ENCODE measurements around the gene SEMA7A. TPM values are rescaled to one million over a fixed set of nuclear protein-coding genes. Genes with fewer than 3 reads are reported as not detected.
A peak's percentile ranks its signal among the peaks of the same experiment; 100 is the strongest.

SEMA7A gene
- total and polyA plus RNA-seq, 8 donors = 4.5 to 7.8 (median 5.9) TPM

- H3K4me3 ChIP-seq = peak overlapping the region; percentile 58 to 62
- peaks cover 0 to 10% of the 10 kb centered on the region in 2 donors for H3K4me1 ChIP-seq
- DNase-seq = no peak
- no peak overlapping the region for H3K27ac ChIP-seq
- H3K36me3 ChIP-seq = no peaks in the 10 kb centered on the region
- no peak for ATAC-seq
- TF ChIP-seq CTCF (IDR thresholded peaks at IDR 0.05) = no peak
- H3K27me3 ChIP-seq = peaks cover 0 to 10% of the 10 kb centered on the region in 2 donors
- no peaks in the 10 kb centered on the region for H3K9me3 ChIP-seq
- intact Hi-C loops (cut with DNase I) = loop anchor here in 1 of 2 donors (5.0 kb wide), 2 partner anchors 113 to 383 kb away; no protein-coding TSS in a partner anchor
These were observed 59.0 kb downstream of the SEMA7A start for GRCh38 chr15:74374648-74375302.

DNA sequence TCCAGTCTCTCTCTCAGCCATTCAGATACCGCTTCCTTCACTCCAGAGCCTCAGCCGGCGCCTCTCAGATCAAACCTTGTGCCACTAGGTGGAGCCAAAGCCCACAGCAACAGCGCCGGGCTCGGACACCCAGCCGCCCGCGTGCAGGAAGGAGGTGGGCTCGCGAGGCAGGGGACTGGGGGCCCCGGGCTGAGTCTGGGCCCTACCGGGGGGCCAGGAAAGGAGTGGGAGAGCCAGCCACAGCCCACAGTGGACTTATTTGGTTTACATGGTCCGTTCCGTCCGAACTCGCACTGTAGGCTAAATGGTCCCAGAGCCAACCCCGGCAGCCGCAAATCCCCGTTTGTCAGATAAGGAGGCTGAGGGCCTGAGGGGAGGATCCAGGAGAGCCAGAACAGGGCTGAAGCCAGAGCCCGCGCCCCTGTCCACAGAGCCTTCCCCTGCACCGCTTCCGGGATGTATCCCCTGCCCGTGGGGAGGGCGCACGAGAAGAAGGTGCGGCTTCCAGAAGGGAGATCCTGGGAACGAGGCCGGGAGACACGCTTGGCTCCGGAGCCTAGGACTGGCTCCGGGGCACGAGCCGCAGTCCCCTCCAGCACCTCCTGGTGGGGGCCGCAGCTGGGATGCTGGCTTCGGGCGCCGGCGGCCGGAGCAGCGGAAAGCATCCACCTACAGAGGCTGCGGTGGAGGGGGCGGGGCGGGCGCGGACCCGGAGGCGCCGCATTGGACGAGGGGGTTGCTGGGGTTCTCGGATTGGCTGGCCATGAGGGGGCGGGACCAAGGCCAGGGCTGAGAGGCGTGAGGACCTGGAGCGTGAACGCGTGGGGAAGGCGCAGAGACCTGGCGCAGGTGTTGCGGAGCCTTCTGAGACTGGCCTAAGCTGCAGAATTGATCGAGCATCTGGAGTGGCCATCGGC lies 59.8 kb downstream of the SEMA7A start:
- DNase-seq (peak; percentile 84 to 96 (median 90)), ATAC-seq (peak; percentile 99)
- intact Hi-C loops (cut with DNase I) = loop anchor here in 1 of 2 donors (5.0 kb wide), 1 partner anchor 113 kb away; no protein-coding TSS in a partner anchor
- peaks cover 0 to 10% of the 10 kb centered on the region in 2 donors for H3K27me3 ChIP-seq
- H3K4me1 ChIP-seq = peaks cover 0 to 10% of the 10 kb centered on the region in 2 donors
- H3K27ac ChIP-seq = peak overlapping the region in 1 of 2 donors; percentile 19
- no peaks in the 10 kb centered on the region for H3K9me3 ChIP-seq
- peak overlapping the region; percentile 58 to 62 for H3K4me3 ChIP-seq
- peak; percentile 85 to 89 for TF ChIP-seq CTCF (IDR thresholded peaks at IDR 0.05)
- no peaks in the 10 kb centered on the region for H3K36me3 ChIP-seq

DNA sequence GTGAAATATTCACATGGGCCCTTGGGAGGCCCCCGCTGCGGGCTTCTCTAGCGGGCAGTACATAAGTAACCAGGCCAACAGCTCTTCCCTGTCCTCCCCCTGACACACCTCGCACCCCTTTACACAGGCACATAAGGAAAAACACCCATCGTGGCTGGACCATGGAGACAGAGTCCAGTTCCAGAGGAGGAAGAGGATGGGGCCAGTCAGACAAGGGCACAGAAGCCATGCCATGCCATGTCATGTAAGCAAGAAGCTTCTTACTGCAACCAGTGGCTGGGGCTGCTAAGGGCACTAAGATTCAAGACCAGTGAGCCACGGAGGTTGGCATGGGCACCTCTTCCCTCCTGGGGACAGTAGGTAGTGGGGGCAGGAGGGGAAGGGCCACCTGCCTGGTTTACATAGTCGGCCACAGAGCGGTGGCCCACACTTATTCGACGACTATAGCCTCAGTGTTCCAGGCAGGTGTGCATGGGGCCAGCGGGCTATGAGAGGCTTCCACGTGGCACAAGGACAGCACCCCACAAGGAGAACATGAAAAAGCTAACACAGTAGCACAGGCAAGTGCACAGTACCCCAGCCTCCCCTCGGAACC lies 60.6 kb downstream of the SEMA7A start:
- no peak overlapping the region for H3K27ac ChIP-seq
- no peak overlapping the region for H3K4me3 ChIP-seq
- no peak for TF ChIP-seq CTCF (IDR thresholded peaks at IDR 0.05)
- peaks cover 0 to 10% of the 10 kb centered on the region in 2 donors for H3K4me1 ChIP-seq
- no peaks in the 10 kb centered on the region for H3K36me3 ChIP-seq
- H3K9me3 ChIP-seq = no peaks in the 10 kb centered on the region
- ATAC-seq (no peak), DNase-seq (no peak)
- H3K27me3 ChIP-seq = peaks cover 0 to 11% of the 10 kb centered on the region in 2 donors
- intact Hi-C loops (cut with DNase I) = loop anchor here in 1 of 2 donors (5.0 kb wide), 1 partner anchor 114 kb away; no protein-coding TSS in a partner anchor

GRCh38 chr15:74370471-74370870 lies 63.3 kb downstream of the SEMA7A start:
- DNase-seq (no peak), ATAC-seq (no peak)
- H3K27me3 ChIP-seq = peaks cover 0 to 38% of the 10 kb centered on the region in 2 donors
- no peak for TF ChIP-seq CTCF (IDR thresholded peaks at IDR 0.05)
- no peaks in the 10 kb centered on the region for H3K36me3 ChIP-seq
- H3K4me1 ChIP-seq = peaks cover 0 to 22% of the 10 kb centered on the region in 2 donors
- intact Hi-C loops (cut with DNase I) = loop anchor here in 1 of 2 donors (5.0 kb wide), 1 partner anchor 117 kb away; no protein-coding TSS in a partner anchor
- H3K27ac ChIP-seq = no peak overlapping the region
- H3K4me3 ChIP-seq = no peak overlapping the region
- H3K9me3 ChIP-seq = no peaks in the 10 kb centered on the region
